ENCODE measurements around the gene PDCD10.

GRCh38 chr3:167731393-167731792 lies 3.3 kb downstream of the PDCD10 start:
- TF ChIP-seq BACH2 (CRISPR knock-in tag; IDR thresholded peaks at IDR 0.05; ENCODE audit: borderline replicate concordance) (no peak), PATZ1 (CRISPR knock-in tag; IDR thresholded peaks at IDR 0.05; ENCODE audit: borderline replicate concordance) (no peak), ZFP30 (CRISPR knock-in tag; IDR thresholded peaks at IDR 0.05) (no peak), CREB5 (CRISPR knock-in tag; IDR thresholded peaks at IDR 0.05; ENCODE audit: low read depth) (no peak)

Data from SK-N-SH treated with all-trans-retinoic acid at 6 μM for 48 hours (cell line).